LNCaP clone FGC (cell line): Measurements from ENCODE around the gene RIOX2.

Experiments
- DNase-seq: peaks from one replicate; pipeline ENCODE4 v3.0.0-alpha.2; 2011; ENCODE audit warnings: low read depth
- H3K4me3 ChIP-seq: 2 replicates; pipeline ENCODE4 v1.5.1; 2011; ENCODE audit warnings: mild to moderate bottlenecking, low read depth, low read length, control low read depth
- CTCF ChIP-seq: IDR thresholded peaks from 2 replicates; pipeline ENCODE4 v1.5.1; 2012; ENCODE audit warnings: mild to moderate bottlenecking; ENCODE audit not compliant: control insufficient read depth, insufficient read depth; ENCODE audit errors: extremely low read depth

The RIOX2 gene

DNA sequence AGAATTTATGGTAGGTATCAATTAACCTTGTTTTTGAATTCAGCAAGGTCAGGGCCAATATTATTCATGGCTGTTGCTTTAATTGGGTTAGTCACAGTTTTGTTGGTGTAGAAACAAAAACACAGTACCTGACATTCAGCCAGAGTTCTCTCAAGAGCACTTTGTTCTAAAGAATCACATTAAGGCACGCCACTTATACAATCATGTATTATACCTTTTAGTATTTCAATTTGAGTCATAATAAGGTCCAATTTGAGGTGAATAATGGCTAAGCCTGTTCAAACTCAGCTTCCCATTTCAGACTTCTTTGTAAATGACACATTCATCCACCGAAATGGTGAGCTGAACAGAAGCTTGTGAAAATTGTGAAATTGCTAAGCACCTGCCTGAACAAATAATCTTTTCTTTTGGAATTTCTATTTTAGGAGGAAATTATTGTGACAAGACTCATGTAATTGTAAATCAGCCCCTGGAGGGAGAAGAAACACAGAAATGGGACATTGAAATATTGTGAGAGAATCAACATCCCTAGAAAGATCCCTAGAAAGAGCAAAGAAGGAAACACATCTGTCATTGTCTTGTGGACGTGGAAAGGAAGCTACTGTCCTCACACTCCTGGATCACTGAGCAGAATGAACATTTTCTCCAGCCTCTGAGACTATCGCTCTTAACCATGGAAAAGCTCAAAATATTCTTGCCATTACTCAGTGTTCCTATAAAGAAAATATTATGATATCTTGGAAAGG, 29.3 kb downstream of the RIOX2 start:
- DNase-seq = no peak
- H3K4me3 ChIP-seq = no peak overlapping the region
- no peak for TF ChIP-seq CTCF

DNA sequence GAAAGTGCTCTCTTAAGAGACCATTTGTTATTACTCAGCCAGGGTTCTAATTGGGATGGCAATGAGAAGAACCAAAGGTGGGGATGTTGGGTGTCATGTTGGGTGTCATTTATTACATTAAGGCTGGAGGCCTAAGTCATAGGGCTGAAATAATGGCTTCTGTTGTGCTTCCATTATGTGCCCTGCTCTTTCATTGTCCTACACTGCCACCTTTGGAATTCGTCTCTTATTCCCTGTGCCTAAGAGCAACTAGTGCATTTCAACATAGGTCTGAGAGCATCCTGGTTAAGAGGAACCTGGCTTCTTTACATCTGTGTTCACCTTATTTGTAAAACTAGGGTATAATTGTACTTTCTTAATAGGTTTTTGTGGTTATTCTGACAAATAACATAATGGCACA, 32.2 kb downstream of the RIOX2 start:
- peak; percentile 34; the same call in 1 of the 2 replicates for TF ChIP-seq CTCF
- no peak for DNase-seq
- no peak overlapping the region for H3K4me3 ChIP-seq

DNA sequence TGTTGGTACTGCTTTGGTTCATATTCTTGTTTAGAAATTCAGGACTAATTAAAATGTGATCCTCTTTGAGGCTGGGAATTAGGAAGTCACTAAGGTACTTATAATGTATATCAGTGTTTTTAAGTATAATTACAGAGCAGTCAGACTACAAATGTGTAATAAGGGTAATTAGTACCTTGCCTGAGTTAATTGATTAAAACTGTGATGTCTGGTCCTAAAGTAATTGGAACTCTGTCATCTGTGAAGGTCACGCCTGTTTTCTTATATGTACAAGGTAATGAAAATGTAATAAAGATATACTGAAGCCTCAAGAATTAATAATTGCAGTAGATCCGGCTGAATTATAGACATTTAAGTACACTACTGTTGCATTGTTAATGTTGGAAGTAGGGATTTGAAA, 32.8 kb downstream of the RIOX2 start:
- DNase-seq = no peak
- TF ChIP-seq CTCF = no peak
- no peak overlapping the region for H3K4me3 ChIP-seq

DNA sequence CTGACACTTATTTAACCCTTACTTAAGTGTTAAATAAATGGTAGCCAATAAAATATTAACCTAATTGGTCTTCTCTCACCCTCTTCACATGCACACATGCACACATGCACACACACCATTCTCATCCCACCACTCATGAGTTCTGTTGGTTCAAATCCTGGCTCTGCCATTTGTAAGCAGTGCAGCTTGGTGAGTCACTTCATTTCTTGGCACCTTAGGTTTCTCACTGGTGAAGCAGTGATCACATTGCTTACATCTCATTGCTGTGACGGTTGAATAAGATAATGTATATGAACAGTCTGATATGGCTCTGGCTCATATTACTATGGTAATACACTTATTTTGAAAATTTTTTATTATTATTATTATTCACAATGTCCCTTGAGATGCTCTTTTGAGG, 33.8 kb downstream of the RIOX2 start:
- no peak for TF ChIP-seq CTCF
- no peak for DNase-seq
- H3K4me3 ChIP-seq = no peak overlapping the region

DNA sequence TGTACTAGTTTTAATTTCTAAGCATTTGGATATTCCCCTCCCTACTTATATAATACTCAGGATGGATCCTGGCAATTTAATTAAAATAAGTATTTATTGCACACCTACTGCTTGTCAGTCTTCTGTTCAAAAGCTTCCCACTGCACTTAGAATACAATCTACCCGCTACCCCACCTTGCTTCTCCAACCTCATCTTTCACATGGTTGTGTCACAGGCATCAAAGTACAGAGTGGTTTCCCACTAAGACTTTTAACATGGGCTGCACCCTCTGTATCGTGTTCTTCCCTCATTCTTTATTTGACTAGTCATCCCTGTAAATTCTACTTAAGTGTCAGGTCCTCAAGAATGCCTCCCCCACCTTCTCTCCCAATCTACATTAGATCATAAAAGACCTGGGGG, 35.0 kb downstream of the RIOX2 start:
- no peak overlapping the region for H3K4me3 ChIP-seq
- no peak for TF ChIP-seq CTCF
- DNase-seq = no peak

DNA sequence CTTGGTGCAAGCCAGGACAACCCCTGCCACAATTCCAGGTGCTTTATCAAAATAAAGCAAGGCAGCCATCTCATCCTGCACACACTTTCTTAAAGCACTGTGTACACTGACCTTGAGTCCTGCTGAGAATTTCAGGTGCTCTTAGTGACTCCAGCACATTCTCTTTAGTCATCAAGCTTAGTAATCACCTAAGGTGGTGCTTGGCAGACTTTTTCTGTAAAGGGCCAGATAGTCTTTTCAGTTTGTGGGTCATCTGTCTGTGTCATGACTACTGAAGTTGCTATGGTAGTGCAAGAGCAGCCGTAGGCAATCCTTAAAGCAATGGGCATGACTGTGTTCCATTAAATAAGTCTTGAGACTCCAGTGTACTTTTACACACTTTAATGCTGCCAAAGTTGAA, 36.4 kb downstream of the RIOX2 start:
- H3K4me3 ChIP-seq = no peak overlapping the region
- no peak for TF ChIP-seq CTCF
- no peak for DNase-seq
